ENCODE data around the gene TNFRSF14. TPM values are rescaled to one million over a fixed set of nuclear protein-coding genes. Genes with fewer than 3 reads are reported as not detected.

Gene TNFRSF14
- total and polyA plus RNA-seq, 5 donors: 17.6 to 27.6 (median 22.9) TPM

- H3K27ac ChIP-seq (ENCODE audit: low read length): no peak overlapping the region
- H3K4me3 ChIP-seq (ENCODE audit: low read length): no peak overlapping the region
- intact Hi-C loops (cut with DNase I): no loop called here
- 91% methylated on average over 45 of the region's 45 CpGs for WGBS
- DNase-seq (no peak), ATAC-seq (no peak)
- H3K4me1 ChIP-seq (ENCODE audit: control insufficient read depth, insufficient read depth, low read length): no peaks in the 10 kb centered on the region
- H3K9me3 ChIP-seq (ENCODE audit: control insufficient read depth, low read length): no peaks in the 10 kb centered on the region
- H3K27me3 ChIP-seq (ENCODE audit: control insufficient read depth, insufficient read depth): no peaks in the 10 kb centered on the region
Observed at GRCh38 chr1:2514863-2515762, 41.1 kb upstream of the TNFRSF14 start.

- Histone ChIP-seq H3K9me3 (ENCODE audit: control insufficient read depth, low read length) (no peaks in the 10 kb centered on the region), H3K27ac (ENCODE audit: low read length) (no peak overlapping the region), H3K4me3 (ENCODE audit: low read length) (no peak overlapping the region), H3K4me1 (ENCODE audit: control insufficient read depth, insufficient read depth, low read length) (no peaks in the 10 kb centered on the region), H3K27me3 (ENCODE audit: control insufficient read depth, insufficient read depth) (no peaks in the 10 kb centered on the region)
- ATAC-seq (no peak), DNase-seq (no peak)
- 94% methylated on average over 11 of the region's 11 CpGs for WGBS
- intact Hi-C loops (cut with DNase I): no loop called here
Observed at GRCh38 chr1:2515763-2516080, 40.4 kb upstream of the TNFRSF14 start.

- Histone ChIP-seq H3K27ac (ENCODE audit: low read length) (no peak overlapping the region), H3K27me3 (ENCODE audit: control insufficient read depth, insufficient read depth) (no peaks in the 10 kb centered on the region), H3K9me3 (ENCODE audit: control insufficient read depth, low read length) (no peaks in the 10 kb centered on the region), H3K4me1 (ENCODE audit: control insufficient read depth, insufficient read depth, low read length) (no peaks in the 10 kb centered on the region), H3K4me3 (ENCODE audit: low read length) (no peak overlapping the region)
- no peak for ATAC-seq
- DNase-seq: no peak
- WGBS: 96% methylated on average over 17 of the region's 17 CpGs
- intact Hi-C loops (cut with DNase I): no loop called here
Observed at GRCh38 chr1:2516124-2516523, 40.0 kb upstream of the TNFRSF14 start.

- no peaks in the 10 kb centered on the region for H3K9me3 ChIP-seq (ENCODE audit: control insufficient read depth, low read length)
- intact Hi-C loops (cut with DNase I): no loop called here
- H3K4me3 ChIP-seq (ENCODE audit: low read length): no peak overlapping the region
- no peaks in the 10 kb centered on the region for H3K4me1 ChIP-seq (ENCODE audit: control insufficient read depth, insufficient read depth, low read length)
- no peak for ATAC-seq
- no peak for DNase-seq
- H3K27me3 ChIP-seq (ENCODE audit: control insufficient read depth, insufficient read depth): no peaks in the 10 kb centered on the region
- WGBS: 95% methylated on average over 14 of the region's 14 CpGs
- H3K27ac ChIP-seq (ENCODE audit: low read length): no peak overlapping the region
Observed at GRCh38 chr1:2516946-2517345, 39.2 kb upstream of the TNFRSF14 start.

GRCh38 chr1:2517966-2518365 is 38.2 kb upstream of the TNFRSF14 start:
- intact Hi-C loops (cut with DNase I): no loop called here
- Histone ChIP-seq H3K4me1 (ENCODE audit: control insufficient read depth, insufficient read depth, low read length) (no peaks in the 10 kb centered on the region), H3K27me3 (ENCODE audit: control insufficient read depth, insufficient read depth) (no peaks in the 10 kb centered on the region), H3K4me3 (ENCODE audit: low read length) (no peak overlapping the region), H3K27ac (ENCODE audit: low read length) (no peak overlapping the region), H3K9me3 (ENCODE audit: control insufficient read depth, low read length) (no peaks in the 10 kb centered on the region)
- WGBS: 92% methylated on average over 17 of the region's 17 CpGs
- ATAC-seq (no peak), DNase-seq (no peak)

GRCh38 chr1:2518528-2518927 is 37.6 kb upstream of the TNFRSF14 start:
- no peak for DNase-seq
- Histone ChIP-seq H3K27me3 (ENCODE audit: control insufficient read depth, insufficient read depth) (no peaks in the 10 kb centered on the region), H3K4me1 (ENCODE audit: control insufficient read depth, insufficient read depth, low read length) (no peaks in the 10 kb centered on the region), H3K4me3 (ENCODE audit: low read length) (no peak overlapping the region), H3K27ac (ENCODE audit: low read length) (no peak overlapping the region), H3K9me3 (ENCODE audit: control insufficient read depth, low read length) (no peaks in the 10 kb centered on the region)
- no peak for ATAC-seq
- 92% methylated on average over 26 of the region's 26 CpGs for WGBS
- intact Hi-C loops (cut with DNase I): no loop called here

GRCh38 chr1:2519029-2519685 is 37.0 kb upstream of the TNFRSF14 start:
- WGBS: 88% methylated on average over 25 of the region's 25 CpGs
- no peak overlapping the region for H3K4me3 ChIP-seq (ENCODE audit: low read length)

GRCh38 chr1:2519729-2520128 is 36.4 kb upstream of the TNFRSF14 start:
- Histone ChIP-seq H3K27ac (ENCODE audit: low read length) (no peak overlapping the region), H3K27me3 (ENCODE audit: control insufficient read depth, insufficient read depth) (no peaks in the 10 kb centered on the region), H3K4me3 (ENCODE audit: low read length) (no peak overlapping the region), H3K4me1 (ENCODE audit: control insufficient read depth, insufficient read depth, low read length) (peaks cover 8% of the 10 kb centered on the region), H3K9me3 (ENCODE audit: control insufficient read depth, low read length) (no peaks in the 10 kb centered on the region)
- 93% methylated on average over 30 of the region's 30 CpGs for WGBS
- intact Hi-C loops (cut with DNase I): no loop called here
- ATAC-seq: no peak
- no peak for DNase-seq

More at GRCh38 chr1:2519029-2519685, 37.0 kb upstream of the TNFRSF14 start:
- ATAC-seq (no peak), DNase-seq (no peak)
- intact Hi-C loops (cut with DNase I): no loop called here
- Histone ChIP-seq H3K4me1 (ENCODE audit: control insufficient read depth, insufficient read depth, low read length) (peaks cover 3% of the 10 kb centered on the region), H3K9me3 (ENCODE audit: control insufficient read depth, low read length) (no peaks in the 10 kb centered on the region), H3K27ac (ENCODE audit: low read length) (no peak overlapping the region), H3K27me3 (ENCODE audit: control insufficient read depth, insufficient read depth) (no peaks in the 10 kb centered on the region)

- Histone ChIP-seq H3K4me1 (ENCODE audit: control insufficient read depth, insufficient read depth, low read length) (peaks cover 12% of the 10 kb centered on the region), H3K9me3 (ENCODE audit: control insufficient read depth, low read length) (no peaks in the 10 kb centered on the region), H3K27me3 (ENCODE audit: control insufficient read depth, insufficient read depth) (no peaks in the 10 kb centered on the region), H3K4me3 (ENCODE audit: low read length) (no peak overlapping the region), H3K27ac (ENCODE audit: low read length) (no peak overlapping the region)
- ATAC-seq (no peak), DNase-seq (no peak)
- 93% methylated on average over 20 of the region's 20 CpGs for WGBS
- intact Hi-C loops (cut with DNase I): no loop called here
Observed at GRCh38 chr1:2520206-2520605, 36.0 kb upstream of the TNFRSF14 start.

- WGBS: 83% methylated on average over 21 of the region's 21 CpGs
- peaks cover 13% of the 10 kb centered on the region for H3K4me1 ChIP-seq (ENCODE audit: control insufficient read depth, insufficient read depth, low read length)
- no peak for ATAC-seq
- no peak overlapping the region for H3K27ac ChIP-seq (ENCODE audit: low read length)
- H3K27me3 ChIP-seq (ENCODE audit: control insufficient read depth, insufficient read depth): no peaks in the 10 kb centered on the region
- intact Hi-C loops (cut with DNase I): no loop called here
- no peaks in the 10 kb centered on the region for H3K9me3 ChIP-seq (ENCODE audit: control insufficient read depth, low read length)
- H3K4me3 ChIP-seq (ENCODE audit: low read length): no peak overlapping the region
- no peak for DNase-seq
Observed at GRCh38 chr1:2520806-2521205, 35.4 kb upstream of the TNFRSF14 start.

GRCh38 chr1:2522230-2522629 is 33.9 kb upstream of the TNFRSF14 start:
- 88% methylated on average over 7 of the region's 7 CpGs for WGBS
- no peaks in the 10 kb centered on the region for H3K27me3 ChIP-seq (ENCODE audit: control insufficient read depth, insufficient read depth)
- no peaks in the 10 kb centered on the region for H3K9me3 ChIP-seq (ENCODE audit: control insufficient read depth, low read length)
- peaks cover 15% of the 10 kb centered on the region for H3K4me1 ChIP-seq (ENCODE audit: control insufficient read depth, insufficient read depth, low read length)
- H3K4me3 ChIP-seq (ENCODE audit: low read length): no peak overlapping the region
- DNase-seq (no peak), ATAC-seq (no peak)
- intact Hi-C loops (cut with DNase I): no loop called here
- H3K27ac ChIP-seq (ENCODE audit: low read length): no peak overlapping the region
